ENCODE measurements around the gene CAMK2D. TPM values are rescaled to one million over a fixed set of nuclear protein-coding genes. Genes with fewer than 3 reads are reported as not detected.

The CAMK2D gene
- total RNA-seq, 1 experiment from 2014 or later = 9.0 TPM

DNA sequence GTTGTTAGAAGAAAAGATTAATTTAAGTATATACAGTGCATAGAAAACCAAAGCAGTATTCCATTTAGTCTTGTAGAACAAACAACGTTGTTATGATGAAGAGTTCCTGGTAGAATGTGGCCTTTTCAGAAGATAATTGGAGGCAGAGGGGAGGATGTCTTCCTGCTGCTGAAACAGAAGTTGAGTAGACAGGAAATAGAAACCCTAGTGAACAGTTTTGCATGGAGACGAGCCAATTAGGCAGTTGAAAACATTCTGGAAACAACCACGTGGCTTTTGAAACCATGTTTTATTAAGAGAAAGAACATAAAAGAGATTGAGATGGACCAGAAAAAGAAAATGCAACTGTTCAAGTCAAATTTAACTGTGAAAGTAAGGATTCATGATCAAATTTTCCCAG lies 325.2 kb downstream of the CAMK2D start:
- H4K20me1 ChIP-seq (ENCODE audit: control insufficient read depth, insufficient read depth, insufficient read length) = no peaks in the 10 kb centered on the region
- H4K91ac ChIP-seq (ENCODE audit: insufficient read length, low read depth, low read length) = no peak overlapping the region
- H3K79me1 ChIP-seq (ENCODE audit: insufficient read depth, low read depth, low read length, poor library complexity, severe bottlenecking) = no peaks in the 10 kb centered on the region
- H4K5ac ChIP-seq (ENCODE audit: insufficient read length, low read depth, low read length) = no peak overlapping the region
- no CpG with 5 or more reads among the region's 3 CpGs for WGBS (ENCODE audit: extremely low coverage, insufficient read length, low lambda C conversion rate)
- H3K4me1 Mint-ChIP-seq = peaks cover 8 to 9% of the 10 kb centered on the region in 2 experiments
- H3K4me3 Mint-ChIP-seq = no peak overlapping the region
- no peak overlapping the region for H3K27ac Mint-ChIP-seq
- no peaks in the 10 kb centered on the region for H3K27me3 Mint-ChIP-seq (ENCODE audit: low read depth)
- no peak overlapping the region for H2BK12ac ChIP-seq (ENCODE audit: insufficient read length, low read depth, low read length)
- H3K27ac ChIP-seq (ENCODE audit: insufficient read length, low read depth, low read length) = no peak overlapping the region
- no peak overlapping the region for H2BK15ac ChIP-seq (ENCODE audit: low read depth, low read length)
- H3K4me2 ChIP-seq (ENCODE audit: insufficient read depth, insufficient read length, low read length) = no peak overlapping the region
- no peak overlapping the region for H2BK20ac ChIP-seq (ENCODE audit: low read depth, low read length, poor library complexity, severe bottlenecking)
- TF ChIP-seq, protein P1, sequence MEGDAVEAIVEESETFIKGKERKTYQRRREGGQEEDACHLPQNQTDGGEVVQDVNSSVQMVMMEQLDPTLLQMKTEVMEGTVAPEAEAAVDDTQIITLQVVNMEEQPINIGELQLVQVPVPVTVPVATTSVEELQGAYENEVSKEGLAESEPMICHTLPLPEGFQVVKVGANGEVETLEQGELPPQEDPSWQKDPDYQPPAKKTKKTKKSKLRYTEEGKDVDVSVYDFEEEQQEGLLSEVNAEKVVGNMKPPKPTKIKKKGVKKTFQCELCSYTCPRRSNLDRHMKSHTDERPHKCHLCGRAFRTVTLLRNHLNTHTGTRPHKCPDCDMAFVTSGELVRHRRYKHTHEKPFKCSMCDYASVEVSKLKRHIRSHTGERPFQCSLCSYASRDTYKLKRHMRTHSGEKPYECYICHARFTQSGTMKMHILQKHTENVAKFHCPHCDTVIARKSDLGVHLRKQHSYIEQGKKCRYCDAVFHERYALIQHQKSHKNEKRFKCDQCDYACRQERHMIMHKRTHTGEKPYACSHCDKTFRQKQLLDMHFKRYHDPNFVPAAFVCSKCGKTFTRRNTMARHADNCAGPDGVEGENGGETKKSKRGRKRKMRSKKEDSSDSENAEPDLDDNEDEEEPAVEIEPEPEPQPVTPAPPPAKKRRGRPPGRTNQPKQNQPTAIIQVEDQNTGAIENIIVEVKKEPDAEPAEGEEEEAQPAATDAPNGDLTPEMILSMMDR (conservative IDR thresholded peaks at IDR 0.05) = no peak
- no peak overlapping the region for H3K56ac ChIP-seq (ENCODE audit: insufficient read length, low read depth, low read length)
- no peaks in the 10 kb centered on the region for H3K23me2 ChIP-seq (ENCODE audit: insufficient read length, low read depth, low read length, poor library complexity, severe bottlenecking)
- no peaks in the 10 kb centered on the region for H3K27me3 ChIP-seq (ENCODE audit: insufficient read depth, low read length)
- no peak overlapping the region for H3T11ph ChIP-seq (ENCODE audit: low read length)
- H3K4me1 ChIP-seq (ENCODE audit: insufficient read depth, low read length) = no peaks in the 10 kb centered on the region
- peaks cover 10 to 11% of the 10 kb centered on the region in 2 experiments; a peak in 4 of 5 replicates for H3K9me3 Mint-ChIP-seq
- no peak for DNase-seq
- H3K9me3 ChIP-seq (ENCODE audit: control insufficient read depth, low read depth, low read length) = no peaks in the 10 kb centered on the region
- H2BK5ac ChIP-seq (ENCODE audit: insufficient read length, low read length) = no peak overlapping the region
- H2AFZ ChIP-seq (ENCODE audit: low read length) = no peak overlapping the region
- H3K4ac ChIP-seq (ENCODE audit: low read depth, low read length) = no peak overlapping the region
- H2BK120ac ChIP-seq (ENCODE audit: low read depth, low read length, poor library complexity, severe bottlenecking) = no peak overlapping the region
- no peak overlapping the region for H4K8ac ChIP-seq (replicated peaks; ENCODE audit: insufficient read length, low read depth, low read length)
- H3K18ac ChIP-seq (ENCODE audit: insufficient read length, low read depth, low read length) = no peak overlapping the region
- H3K36me3 Mint-ChIP-seq (ENCODE audit: insufficient read depth in 1 of 3, low read depth in 3 of 3) = peaks cover 4 to 11% (median 8%) of the 10 kb centered on the region in 3 experiments; a peak in 6 of 7 replicates
- H3K23ac ChIP-seq (ENCODE audit: insufficient read length, low read depth, low read length) = no peak overlapping the region
- no peak overlapping the region for H3K9ac ChIP-seq (ENCODE audit: extremely low read depth, insufficient read length, low read length)
- H3K14ac ChIP-seq (ENCODE audit: insufficient read depth, low read length) = no peak overlapping the region
- no peak overlapping the region for H2AK5ac ChIP-seq (ENCODE audit: insufficient read length, low read length)
- no peaks in the 10 kb centered on the region for H3K79me2 ChIP-seq (ENCODE audit: insufficient read depth, low read length)
